ENCODE data around the gene MIB2. TPM values are rescaled to one million over a fixed set of nuclear protein-coding genes. Genes with fewer than 3 reads are reported as not detected.

Gene MIB2
- total RNA-seq, 1 donor from 2014 or later: 108 TPM

DNA sequence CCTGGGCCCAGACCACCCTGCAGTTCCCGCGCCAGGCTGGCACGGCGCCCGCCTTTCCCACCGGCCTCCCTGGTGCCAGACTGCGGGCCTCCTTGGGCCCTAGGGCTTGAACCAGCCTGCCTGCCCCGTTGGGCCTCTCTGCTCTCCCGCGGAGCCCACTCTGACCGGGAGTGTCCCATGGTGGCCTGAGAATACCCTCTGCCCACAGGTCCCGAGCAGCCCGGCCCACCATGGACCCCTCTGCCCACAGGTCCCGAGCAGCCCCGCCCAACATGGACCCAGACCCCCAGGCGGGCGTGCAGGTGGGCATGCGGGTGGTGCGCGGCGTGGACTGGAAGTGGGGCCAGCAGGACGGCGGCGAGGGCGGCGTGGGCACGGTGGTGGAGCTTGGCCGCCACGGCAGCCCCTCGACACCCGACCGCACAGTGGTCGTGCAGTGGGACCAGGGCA is 7.9 kb downstream of the MIB2 start:
- H3K4me1 Mint-ChIP-seq (ENCODE audit: unreplicated experiment): no peaks in the 10 kb centered on the region
- TF ChIP-seq, protein P1, sequence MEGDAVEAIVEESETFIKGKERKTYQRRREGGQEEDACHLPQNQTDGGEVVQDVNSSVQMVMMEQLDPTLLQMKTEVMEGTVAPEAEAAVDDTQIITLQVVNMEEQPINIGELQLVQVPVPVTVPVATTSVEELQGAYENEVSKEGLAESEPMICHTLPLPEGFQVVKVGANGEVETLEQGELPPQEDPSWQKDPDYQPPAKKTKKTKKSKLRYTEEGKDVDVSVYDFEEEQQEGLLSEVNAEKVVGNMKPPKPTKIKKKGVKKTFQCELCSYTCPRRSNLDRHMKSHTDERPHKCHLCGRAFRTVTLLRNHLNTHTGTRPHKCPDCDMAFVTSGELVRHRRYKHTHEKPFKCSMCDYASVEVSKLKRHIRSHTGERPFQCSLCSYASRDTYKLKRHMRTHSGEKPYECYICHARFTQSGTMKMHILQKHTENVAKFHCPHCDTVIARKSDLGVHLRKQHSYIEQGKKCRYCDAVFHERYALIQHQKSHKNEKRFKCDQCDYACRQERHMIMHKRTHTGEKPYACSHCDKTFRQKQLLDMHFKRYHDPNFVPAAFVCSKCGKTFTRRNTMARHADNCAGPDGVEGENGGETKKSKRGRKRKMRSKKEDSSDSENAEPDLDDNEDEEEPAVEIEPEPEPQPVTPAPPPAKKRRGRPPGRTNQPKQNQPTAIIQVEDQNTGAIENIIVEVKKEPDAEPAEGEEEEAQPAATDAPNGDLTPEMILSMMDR (IDR thresholded peaks at IDR 0.05): no peak
- H3K27me3 Mint-ChIP-seq (ENCODE audit: unreplicated experiment): no peaks in the 10 kb centered on the region
- no peaks in the 10 kb centered on the region for H3K36me3 Mint-ChIP-seq (ENCODE audit: unreplicated experiment)
- no peak overlapping the region for H3K27ac Mint-ChIP-seq (ENCODE audit: unreplicated experiment)
- no peak for DNase-seq (ENCODE audit: extremely low spot score, unreplicated experiment)
- no peaks in the 10 kb centered on the region for H3K9me3 Mint-ChIP-seq (ENCODE audit: unreplicated experiment)
- H3K4me3 Mint-ChIP-seq (ENCODE audit: unreplicated experiment): no peak overlapping the region

DNA sequence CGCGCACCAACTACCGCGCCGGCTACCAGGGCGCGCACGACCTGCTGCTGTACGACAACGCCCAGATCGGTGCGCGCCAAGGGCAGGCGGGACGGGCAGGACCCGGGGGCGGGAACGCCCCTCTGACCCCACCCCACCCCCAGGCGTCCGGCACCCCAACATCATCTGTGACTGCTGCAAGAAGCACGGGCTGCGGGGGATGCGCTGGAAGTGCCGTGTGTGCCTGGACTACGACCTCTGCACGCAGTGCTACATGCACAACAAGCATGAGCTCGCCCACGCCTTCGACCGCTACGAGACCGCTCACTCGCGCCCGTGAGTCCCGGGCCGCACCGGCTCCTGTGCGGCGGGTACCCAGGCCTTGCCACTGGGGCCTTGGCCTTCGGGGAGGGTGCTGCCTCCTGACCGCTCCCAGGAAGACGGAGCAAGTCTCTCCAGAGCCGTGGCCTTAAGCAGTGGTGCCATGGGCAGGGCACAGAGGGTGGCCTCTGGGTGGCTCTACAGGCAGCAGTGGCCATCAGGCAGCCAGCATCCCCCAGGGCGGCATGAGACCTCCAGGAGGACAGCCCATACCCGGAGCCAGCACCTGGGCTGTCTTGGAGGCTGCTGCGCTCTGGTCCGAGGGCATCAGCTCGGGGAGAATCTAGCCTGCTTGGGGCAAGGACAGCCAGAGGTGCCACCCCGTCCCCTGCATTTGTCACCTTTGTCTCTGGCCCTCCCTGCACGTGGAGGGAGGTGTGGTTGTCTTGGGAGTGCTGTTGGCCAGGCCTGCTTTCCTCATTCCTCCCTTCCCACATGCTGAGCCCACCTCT is 8.5 kb downstream of the MIB2 start:
- H3K4me1 Mint-ChIP-seq (ENCODE audit: unreplicated experiment): no peaks in the 10 kb centered on the region
- TF ChIP-seq, protein P1 (IDR thresholded peaks at IDR 0.05): no peak
- H3K27me3 Mint-ChIP-seq (ENCODE audit: unreplicated experiment): no peaks in the 10 kb centered on the region
- no peaks in the 10 kb centered on the region for H3K9me3 Mint-ChIP-seq (ENCODE audit: unreplicated experiment)
- no peaks in the 10 kb centered on the region for H3K36me3 Mint-ChIP-seq (ENCODE audit: unreplicated experiment)
- no peak overlapping the region for H3K27ac Mint-ChIP-seq (ENCODE audit: unreplicated experiment)
- no peak overlapping the region for H3K4me3 Mint-ChIP-seq (ENCODE audit: unreplicated experiment)
- DNase-seq (ENCODE audit: extremely low spot score, unreplicated experiment): no peak

DNA sequence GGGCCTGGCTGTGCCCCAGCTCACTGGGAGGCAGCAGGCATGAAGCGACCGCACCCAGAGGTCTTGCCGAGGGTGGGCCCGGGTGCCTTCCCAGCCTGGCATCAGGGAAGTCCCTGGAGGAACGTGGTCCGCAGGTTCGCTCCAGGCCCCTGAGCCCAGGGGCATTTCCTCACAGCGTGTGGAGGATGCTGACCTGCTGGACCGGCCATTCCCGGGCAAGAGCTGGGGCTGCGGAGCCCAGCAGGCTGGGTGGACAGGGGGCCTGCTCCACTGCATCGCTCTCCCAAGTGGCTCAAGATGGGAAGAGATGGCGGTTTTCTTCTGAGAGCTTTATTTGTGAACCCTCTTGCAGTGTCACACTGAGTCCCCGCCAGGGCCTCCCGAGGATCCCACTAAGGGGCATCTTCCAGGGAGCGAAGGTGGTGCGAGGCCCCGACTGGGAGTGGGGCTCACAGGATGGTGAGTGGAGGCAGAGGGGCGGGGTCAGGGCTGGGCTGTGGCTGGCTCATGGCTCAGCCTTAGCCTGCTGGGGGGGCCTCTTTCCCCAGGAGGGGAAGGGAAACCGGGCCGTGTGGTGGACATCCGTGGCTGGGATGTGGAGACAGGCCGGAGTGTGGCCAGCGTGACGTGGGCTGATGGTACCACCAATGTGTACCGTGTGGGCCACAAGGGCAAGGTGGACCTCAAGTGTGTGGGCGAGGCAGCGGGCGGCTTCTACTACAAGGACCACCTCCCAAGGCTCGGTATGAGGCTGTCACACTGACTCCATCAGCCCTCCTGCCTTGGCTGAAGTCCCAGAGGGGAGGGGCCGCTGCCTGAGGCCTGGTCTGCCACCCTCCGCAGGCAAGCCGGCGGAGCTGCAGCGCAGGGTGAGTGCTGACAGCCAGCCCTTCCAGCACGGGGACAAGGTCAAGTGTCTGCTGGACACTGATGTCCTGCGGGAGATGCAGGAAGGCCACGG is 9.4 kb downstream of the MIB2 start:
- Mint-ChIP-seq H3K27me3 (ENCODE audit: unreplicated experiment) (no peaks in the 10 kb centered on the region), H3K27ac (ENCODE audit: unreplicated experiment) (no peak overlapping the region), H3K9me3 (ENCODE audit: unreplicated experiment) (no peaks in the 10 kb centered on the region), H3K4me1 (ENCODE audit: unreplicated experiment) (no peaks in the 10 kb centered on the region), H3K36me3 (ENCODE audit: unreplicated experiment) (no peaks in the 10 kb centered on the region), H3K4me3 (ENCODE audit: unreplicated experiment) (no peak overlapping the region)
- no peak for DNase-seq (ENCODE audit: extremely low spot score, unreplicated experiment)
- TF ChIP-seq, protein P1 (IDR thresholded peaks at IDR 0.05): no peak

DNA sequence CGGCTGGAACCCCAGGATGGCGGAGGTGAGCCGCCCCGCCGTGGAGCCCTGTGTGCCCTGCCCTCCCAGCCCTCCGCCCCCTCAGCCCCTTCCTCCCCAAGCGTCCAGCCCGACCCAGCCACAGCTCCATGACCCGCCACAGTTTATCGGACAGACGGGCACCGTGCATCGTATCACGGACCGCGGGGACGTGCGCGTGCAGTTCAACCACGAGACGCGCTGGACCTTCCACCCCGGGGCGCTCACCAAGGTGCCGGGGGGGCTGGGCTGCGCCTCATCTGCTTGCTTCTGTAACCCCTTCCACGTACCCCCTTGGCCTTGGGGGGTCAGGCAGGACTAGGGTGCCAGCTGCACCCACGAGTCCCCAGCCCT is 10.1 kb downstream of the MIB2 start:
- Mint-ChIP-seq H3K4me3 (ENCODE audit: unreplicated experiment) (no peak overlapping the region), H3K36me3 (ENCODE audit: unreplicated experiment) (no peaks in the 10 kb centered on the region), H3K9me3 (ENCODE audit: unreplicated experiment) (no peaks in the 10 kb centered on the region), H3K4me1 (ENCODE audit: unreplicated experiment) (no peaks in the 10 kb centered on the region), H3K27me3 (ENCODE audit: unreplicated experiment) (no peaks in the 10 kb centered on the region), H3K27ac (ENCODE audit: unreplicated experiment) (no peak overlapping the region)
- no peak for DNase-seq (ENCODE audit: extremely low spot score, unreplicated experiment)
- TF ChIP-seq, protein P1 (IDR thresholded peaks at IDR 0.05): no peak

DNA sequence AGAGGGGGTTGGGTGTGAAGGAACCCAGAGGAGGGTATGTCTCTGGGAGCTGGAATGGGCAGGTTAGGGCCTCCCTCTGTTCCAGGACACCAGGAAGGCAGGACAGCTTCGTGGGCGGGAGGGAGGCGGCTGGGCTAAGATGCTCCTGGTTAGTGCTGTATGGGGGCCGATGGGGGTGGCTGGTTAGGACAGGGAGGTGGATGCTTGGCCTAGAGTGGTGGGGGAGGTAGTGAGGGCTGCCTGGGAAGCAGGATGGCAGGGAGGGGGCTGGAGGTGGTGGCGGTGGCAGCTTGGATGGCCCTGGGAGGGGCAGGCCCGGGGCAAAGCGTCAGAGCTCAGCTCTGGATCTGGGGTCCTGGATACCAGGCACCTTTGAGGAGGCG is 10.5 kb downstream of the MIB2 start:
- TF ChIP-seq, protein P1 (IDR thresholded peaks at IDR 0.05): no peak

More for the DNA sequence above, 10.5 kb downstream of the MIB2 start:
- no peaks in the 10 kb centered on the region for H3K4me1 Mint-ChIP-seq (ENCODE audit: unreplicated experiment)
- no peak for DNase-seq (ENCODE audit: extremely low spot score, unreplicated experiment)
- H3K4me3 Mint-ChIP-seq (ENCODE audit: unreplicated experiment): no peak overlapping the region
- H3K36me3 Mint-ChIP-seq (ENCODE audit: unreplicated experiment): no peaks in the 10 kb centered on the region
- H3K27ac Mint-ChIP-seq (ENCODE audit: unreplicated experiment): no peak overlapping the region
- no peaks in the 10 kb centered on the region for H3K9me3 Mint-ChIP-seq (ENCODE audit: unreplicated experiment)
- no peaks in the 10 kb centered on the region for H3K27me3 Mint-ChIP-seq (ENCODE audit: unreplicated experiment)
